GM23338 (cell line): ENCODE results near the gene PCDH1. TPM values are rescaled to one million over a fixed set of nuclear protein-coding genes. Genes with fewer than 3 reads are reported as not detected.
A peak's percentile ranks its signal among the peaks of the same experiment; 100 is the strongest.

Experiments
- ATAC-seq: fragments of 200-7000 bp; cut with Tn5 transposase; 3 replicates; pipeline ENCODE4 v1.9.1; 2020
- DNase-seq: peaks from one replicate; pipeline ENCODE4 v3.0.0-alpha.2; 2015; ENCODE audit warnings: low spot score
- H2AFZ ChIP-seq: fragments of 200-600 bp; sonication (generic); 2 replicates; pipeline ENCODE4 v1.8.0; 2016; ENCODE audit warnings: antibody characterized with exemption, mild to moderate bottlenecking, moderate library complexity
- H3F3A ChIP-seq: fragments of 200-600 bp; sonication (generic); replicated peaks from 2 replicates; pipeline ENCODE4 v1.8.0; 2017; ENCODE audit warnings: antibody characterized with exemption, mixed run types, low read depth
- H3K27ac ChIP-seq: fragments of 200-600 bp; sonication (generic); 2 replicates; pipeline ENCODE4 v1.6.1; 2016; ENCODE audit warnings: low read depth
- H3K27me3 ChIP-seq: fragments of 200-600 bp; sonication (generic); 2 replicates; pipeline ENCODE4 v1.8.0; 2016; ENCODE audit warnings: mild to moderate bottlenecking, mixed run types, moderate library complexity; ENCODE audit not compliant: insufficient read depth
- H3K36me3 ChIP-seq: fragments of 200-600 bp; sonication (generic); 2 replicates; pipeline ENCODE4 v1.8.0; 2016; ENCODE audit warnings: mild to moderate bottlenecking; ENCODE audit not compliant: insufficient read depth
- H3K4me1 ChIP-seq: fragments of 200-600 bp; sonication (generic); 2 replicates; pipeline ENCODE4 v1.8.0; 2016; ENCODE audit warnings: mild to moderate bottlenecking, moderate library complexity; ENCODE audit not compliant: insufficient read depth
- H3K4me2 ChIP-seq: fragments of 200-600 bp; sonication (generic); 2 replicates; pipeline ENCODE4 v1.7.1; 2017; ENCODE audit warnings: mixed run types
- H3K4me3 ChIP-seq: fragments of 200-600 bp; sonication (generic); 2 replicates; pipeline ENCODE4 v1.6.1; 2016; ENCODE audit warnings: mixed run types
- H3K79me2 ChIP-seq: fragments of 200-600 bp; sonication (generic); replicated peaks from 2 replicates; pipeline ENCODE4 v1.8.0; 2017; ENCODE audit warnings: mild to moderate bottlenecking; ENCODE audit not compliant: insufficient read depth
- H3K9me2 ChIP-seq: fragments of 200-600 bp; sonication (generic); 2 replicates; pipeline ENCODE4 v1.8.0; 2017; ENCODE audit not compliant: insufficient read depth
- H4K20me1 ChIP-seq: fragments of 200-600 bp; sonication (generic); replicated peaks from 2 replicates; pipeline ENCODE4 v1.8.0; 2017; ENCODE audit warnings: mild to moderate bottlenecking; ENCODE audit not compliant: insufficient read depth
- H3K27ac Mint-ChIP-seq: 2 replicates; pipeline ENCODE4 v1.8.0; 2020; ENCODE audit warnings: inconsistent platforms, mild to moderate bottlenecking, moderate library complexity, mixed read lengths
- H3K27me3 Mint-ChIP-seq: 3 replicates; pipeline ENCODE4 v1.8.0; 2022; ENCODE audit warnings: low read depth, mild to moderate bottlenecking, moderate library complexity, mixed read lengths, inconsistent platforms; ENCODE audit not compliant: insufficient read depth, poor library complexity
- H3K36me3 Mint-ChIP-seq: 3 replicates; pipeline ENCODE4 v1.8.0; 2021; ENCODE audit warnings: low read depth, mild to moderate bottlenecking, inconsistent platforms, moderate library complexity, mixed read lengths
- H3K4me1 Mint-ChIP-seq: 3 replicates; pipeline ENCODE4 v1.8.0; 2020; ENCODE audit warnings: mild to moderate bottlenecking, inconsistent platforms, mixed read lengths
- H3K4me3 Mint-ChIP-seq: 3 replicates; pipeline ENCODE4 v1.8.0; 2021; ENCODE audit warnings: moderate library complexity, mild to moderate bottlenecking, inconsistent platforms, mixed read lengths
- H3K9me3 Mint-ChIP-seq: 3 replicates; pipeline ENCODE4 v1.8.0; 2020; ENCODE audit warnings: moderate library complexity, mild to moderate bottlenecking, inconsistent platforms, mixed read lengths
- CREB1 ChIP-seq: fragments of 250-450 bp; sonication (Bioruptor Pico); IDR thresholded peaks from 2 replicates; pipeline ENCODE4 v1.5.0; 2020; ENCODE audit warnings: low read depth, mild to moderate bottlenecking, moderate library complexity
- NANOG ChIP-seq: IDR thresholded peaks from 2 replicates; pipeline ENCODE4 v1.6.1; 2016; ENCODE audit warnings: antibody characterized with exemption, borderline replicate concordance
- POLR2AphosphoS5 ChIP-seq: IDR thresholded peaks from 2 replicates; pipeline ENCODE4 v1.6.1; 2016; ENCODE audit warnings: antibody characterized with exemption, low read depth
- STAT1 ChIP-seq: IDR thresholded peaks from one replicate; pipeline ENCODE4 v1.6.1; 2016; ENCODE audit warnings: antibody characterized with exemption; ENCODE audit not compliant: unreplicated experiment
- ZNF331 ChIP-seq: fragments of 250-450 bp; sonication (Bioruptor Pico); IDR thresholded peaks from 2 replicates; pipeline ENCODE4 v1.5.0; 2020; ENCODE audit warnings: low read depth, mild to moderate bottlenecking, moderate library complexity
- polyA plus RNA-seq: library from polyadenylated mRNA; unstranded; fragments of >200 nt; fragmentation: Nextera tagmentation; extraction: Ambion mirVana; gene quantifications from 2 replicates; pipeline ENCODE4 v1.2.1, GENCODE V29; 2016
- total RNA-seq: library from RNA; depleted of rRNA; stranded (reverse); fragments of >200 nt; shearing (Covaris generic); gene quantifications from 2 replicates; pipeline ENCODE4 v1.2.3, GENCODE V29; 2014
- TF ChIP-seq, protein P1 (sequence below), 2 experiments: fragments of 200-600 bp in 1 of 2; sonication (generic) in 1 of 2; conservative IDR thresholded peaks; 2 replicates each; pipeline versions ENCODE4 v1.5.1 to v1.6.1; 2016 to 2017; ENCODE audit warnings: antibody characterized with exemption in 2 of 2, low read depth in 2 of 2, mild to moderate bottlenecking in 2 of 2, moderate library complexity in 1 of 2
- TF ChIP-seq, protein P2 (sequence below): fragments of 250-450 bp; sonication (Bioruptor Pico); IDR thresholded peaks from 2 replicates; pipeline ENCODE4 v1.5.0; 2020; ENCODE audit warnings: mild to moderate bottlenecking, moderate library complexity
- TF ChIP-seq, protein P3 (sequence below): IDR thresholded peaks from one replicate; pipeline ENCODE4 v1.6.1; 2018; ENCODE audit warnings: antibody characterized with exemption; ENCODE audit not compliant: unreplicated experiment

PCDH1 gene
- total and polyA plus RNA-seq, 2 experiments from 2014 or later: 26.2 to 183 TPM

DNA sequence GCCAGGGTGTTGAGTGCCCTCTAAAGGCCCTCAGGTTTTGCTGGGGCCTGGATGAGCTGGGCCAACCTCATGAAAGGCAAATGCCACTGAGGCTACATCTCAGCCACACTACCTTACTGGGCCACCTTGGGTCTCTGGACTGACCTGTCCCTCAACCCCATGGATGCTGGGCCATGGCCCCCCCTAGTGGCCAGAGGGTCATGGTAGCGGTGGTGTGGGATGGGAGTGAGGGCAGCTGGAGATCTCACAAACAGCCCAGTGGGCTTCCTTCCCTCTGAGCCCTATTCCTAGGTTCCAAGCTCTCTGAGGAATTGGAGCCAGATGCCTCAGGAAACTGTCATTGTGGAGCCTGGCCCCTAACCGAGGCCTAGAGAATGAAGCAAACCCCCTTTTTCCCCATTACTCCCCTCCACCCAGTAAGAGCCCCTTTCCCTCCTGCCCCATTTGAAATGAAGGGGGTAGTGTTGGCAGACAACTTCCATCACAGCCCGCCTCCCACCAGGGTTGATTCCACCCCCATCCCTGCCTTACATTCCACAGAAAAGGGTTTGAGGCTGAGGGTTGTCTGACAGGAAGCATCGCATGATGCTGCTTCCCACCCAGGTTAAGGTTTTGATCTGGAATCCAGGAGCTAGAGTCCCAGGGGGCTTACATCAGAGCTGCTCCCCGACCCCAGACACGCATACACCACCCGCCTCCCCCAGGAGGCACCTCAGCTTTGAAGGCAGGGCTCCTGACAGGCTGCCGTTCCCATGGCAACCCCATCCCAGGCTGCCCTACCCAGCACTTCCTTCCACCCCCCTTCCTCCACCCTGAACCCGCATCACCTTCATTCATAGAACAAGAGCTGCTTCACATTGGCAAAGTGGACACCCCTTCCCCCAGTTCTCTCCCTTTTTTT lies 63.9 kb downstream of the PCDH1 start:
- Mint-ChIP-seq H3K9me3 (peaks cover 6% of the 10 kb centered on the region; the same call in 1 of the 3 replicates), H3K4me1 (peaks cover 71% of the 10 kb centered on the region), H3K36me3 (0 out of 3 replicates have a peak, but pooled peaks cover 3% of the 10 kb centered on the region), H3K4me3 (no peak overlapping the region; the same call in 2 of the 3 replicates), H3K27me3 (peaks cover 29% of the 10 kb centered on the region), H3K27ac (peak overlapping the region; percentile 75; the same call in 1 of the 2 replicates)
- H2AFZ ChIP-seq: no peak overlapping the region
- H3K36me3 ChIP-seq: no peaks in the 10 kb centered on the region
- no peaks in the 10 kb centered on the region for H3K79me2 ChIP-seq
- H3K4me3 ChIP-seq: no peak overlapping the region
- TF ChIP-seq ZNF331 (no peak), NANOG (no peak)
- TF ChIP-seq, protein P1, sequence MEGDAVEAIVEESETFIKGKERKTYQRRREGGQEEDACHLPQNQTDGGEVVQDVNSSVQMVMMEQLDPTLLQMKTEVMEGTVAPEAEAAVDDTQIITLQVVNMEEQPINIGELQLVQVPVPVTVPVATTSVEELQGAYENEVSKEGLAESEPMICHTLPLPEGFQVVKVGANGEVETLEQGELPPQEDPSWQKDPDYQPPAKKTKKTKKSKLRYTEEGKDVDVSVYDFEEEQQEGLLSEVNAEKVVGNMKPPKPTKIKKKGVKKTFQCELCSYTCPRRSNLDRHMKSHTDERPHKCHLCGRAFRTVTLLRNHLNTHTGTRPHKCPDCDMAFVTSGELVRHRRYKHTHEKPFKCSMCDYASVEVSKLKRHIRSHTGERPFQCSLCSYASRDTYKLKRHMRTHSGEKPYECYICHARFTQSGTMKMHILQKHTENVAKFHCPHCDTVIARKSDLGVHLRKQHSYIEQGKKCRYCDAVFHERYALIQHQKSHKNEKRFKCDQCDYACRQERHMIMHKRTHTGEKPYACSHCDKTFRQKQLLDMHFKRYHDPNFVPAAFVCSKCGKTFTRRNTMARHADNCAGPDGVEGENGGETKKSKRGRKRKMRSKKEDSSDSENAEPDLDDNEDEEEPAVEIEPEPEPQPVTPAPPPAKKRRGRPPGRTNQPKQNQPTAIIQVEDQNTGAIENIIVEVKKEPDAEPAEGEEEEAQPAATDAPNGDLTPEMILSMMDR (conservative IDR thresholded peaks at IDR 0.05; ENCODE audit: low read depth in 2 of 2): peak; percentile 85 to 99
- no peaks in the 10 kb centered on the region for H3K9me2 ChIP-seq
- peaks cover 73% of the 10 kb centered on the region for H3K4me1 ChIP-seq
- H3K27me3 ChIP-seq: no peaks in the 10 kb centered on the region
- no peaks in the 10 kb centered on the region for H4K20me1 ChIP-seq
- H3K4me2 ChIP-seq: peak overlapping the region; percentile 73
- peaks cover 32% of the 10 kb centered on the region for H3F3A ChIP-seq
- H3K27ac ChIP-seq: no peak overlapping the region
- DNase-seq (peak; percentile 85), ATAC-seq (peak; percentile 38)

DNA sequence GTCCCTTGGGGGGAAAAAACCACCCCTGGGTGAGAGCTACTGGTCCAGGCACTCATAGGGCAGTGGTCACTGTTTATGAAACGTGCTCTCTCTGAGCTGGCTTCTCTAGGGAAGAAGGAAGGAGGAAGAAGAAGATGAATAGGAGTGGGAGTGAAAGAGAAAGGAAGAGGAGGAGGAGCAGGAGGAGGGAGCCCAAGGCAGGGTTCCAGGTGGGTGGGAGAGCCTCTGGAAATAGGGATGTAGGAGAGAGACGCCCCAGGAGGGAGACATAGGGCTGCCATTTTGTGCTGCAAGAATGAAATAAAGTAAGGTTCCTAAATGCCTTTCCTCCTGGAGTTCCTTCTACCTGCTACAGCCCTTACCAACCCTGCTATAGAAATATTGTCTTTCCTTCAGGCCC lies 65.7 kb downstream of the PCDH1 start:
- ATAC-seq (no peak), DNase-seq (no peak)
- peak overlapping the region; percentile 34; the same call in 1 of the 2 replicates for H2AFZ ChIP-seq
- H3K27ac ChIP-seq: no peak overlapping the region; the same call in 1 of the 2 replicates
- Mint-ChIP-seq H3K4me1 (peaks cover 79% of the 10 kb centered on the region), H3K4me3 (peak overlapping the region; percentile 63), H3K27me3 (peaks cover 35% of the 10 kb centered on the region), H3K36me3 (no peaks in the 10 kb centered on the region), H3K27ac (no peak overlapping the region), H3K9me3 (no peaks in the 10 kb centered on the region)
- peaks cover 80% of the 10 kb centered on the region for H3K4me1 ChIP-seq
- no peaks in the 10 kb centered on the region for H3K36me3 ChIP-seq
- no peaks in the 10 kb centered on the region for H4K20me1 ChIP-seq
- peaks cover 32% of the 10 kb centered on the region for H3F3A ChIP-seq
- no peaks in the 10 kb centered on the region for H3K9me2 ChIP-seq
- H3K4me3 ChIP-seq: peak overlapping the region; percentile 53; the same call in 1 of the 2 replicates
- H3K27me3 ChIP-seq: no peaks in the 10 kb centered on the region
- H3K4me2 ChIP-seq: peak overlapping the region; percentile 82
- no peaks in the 10 kb centered on the region for H3K79me2 ChIP-seq
- TF ChIP-seq POLR2AphosphoS5 (no peak), NANOG (no peak), ZNF331 (no peak), CREB1 (CRISPR knock-in tag) (no peak), STAT1 (no peak)
- TF ChIP-seq, protein P2, sequence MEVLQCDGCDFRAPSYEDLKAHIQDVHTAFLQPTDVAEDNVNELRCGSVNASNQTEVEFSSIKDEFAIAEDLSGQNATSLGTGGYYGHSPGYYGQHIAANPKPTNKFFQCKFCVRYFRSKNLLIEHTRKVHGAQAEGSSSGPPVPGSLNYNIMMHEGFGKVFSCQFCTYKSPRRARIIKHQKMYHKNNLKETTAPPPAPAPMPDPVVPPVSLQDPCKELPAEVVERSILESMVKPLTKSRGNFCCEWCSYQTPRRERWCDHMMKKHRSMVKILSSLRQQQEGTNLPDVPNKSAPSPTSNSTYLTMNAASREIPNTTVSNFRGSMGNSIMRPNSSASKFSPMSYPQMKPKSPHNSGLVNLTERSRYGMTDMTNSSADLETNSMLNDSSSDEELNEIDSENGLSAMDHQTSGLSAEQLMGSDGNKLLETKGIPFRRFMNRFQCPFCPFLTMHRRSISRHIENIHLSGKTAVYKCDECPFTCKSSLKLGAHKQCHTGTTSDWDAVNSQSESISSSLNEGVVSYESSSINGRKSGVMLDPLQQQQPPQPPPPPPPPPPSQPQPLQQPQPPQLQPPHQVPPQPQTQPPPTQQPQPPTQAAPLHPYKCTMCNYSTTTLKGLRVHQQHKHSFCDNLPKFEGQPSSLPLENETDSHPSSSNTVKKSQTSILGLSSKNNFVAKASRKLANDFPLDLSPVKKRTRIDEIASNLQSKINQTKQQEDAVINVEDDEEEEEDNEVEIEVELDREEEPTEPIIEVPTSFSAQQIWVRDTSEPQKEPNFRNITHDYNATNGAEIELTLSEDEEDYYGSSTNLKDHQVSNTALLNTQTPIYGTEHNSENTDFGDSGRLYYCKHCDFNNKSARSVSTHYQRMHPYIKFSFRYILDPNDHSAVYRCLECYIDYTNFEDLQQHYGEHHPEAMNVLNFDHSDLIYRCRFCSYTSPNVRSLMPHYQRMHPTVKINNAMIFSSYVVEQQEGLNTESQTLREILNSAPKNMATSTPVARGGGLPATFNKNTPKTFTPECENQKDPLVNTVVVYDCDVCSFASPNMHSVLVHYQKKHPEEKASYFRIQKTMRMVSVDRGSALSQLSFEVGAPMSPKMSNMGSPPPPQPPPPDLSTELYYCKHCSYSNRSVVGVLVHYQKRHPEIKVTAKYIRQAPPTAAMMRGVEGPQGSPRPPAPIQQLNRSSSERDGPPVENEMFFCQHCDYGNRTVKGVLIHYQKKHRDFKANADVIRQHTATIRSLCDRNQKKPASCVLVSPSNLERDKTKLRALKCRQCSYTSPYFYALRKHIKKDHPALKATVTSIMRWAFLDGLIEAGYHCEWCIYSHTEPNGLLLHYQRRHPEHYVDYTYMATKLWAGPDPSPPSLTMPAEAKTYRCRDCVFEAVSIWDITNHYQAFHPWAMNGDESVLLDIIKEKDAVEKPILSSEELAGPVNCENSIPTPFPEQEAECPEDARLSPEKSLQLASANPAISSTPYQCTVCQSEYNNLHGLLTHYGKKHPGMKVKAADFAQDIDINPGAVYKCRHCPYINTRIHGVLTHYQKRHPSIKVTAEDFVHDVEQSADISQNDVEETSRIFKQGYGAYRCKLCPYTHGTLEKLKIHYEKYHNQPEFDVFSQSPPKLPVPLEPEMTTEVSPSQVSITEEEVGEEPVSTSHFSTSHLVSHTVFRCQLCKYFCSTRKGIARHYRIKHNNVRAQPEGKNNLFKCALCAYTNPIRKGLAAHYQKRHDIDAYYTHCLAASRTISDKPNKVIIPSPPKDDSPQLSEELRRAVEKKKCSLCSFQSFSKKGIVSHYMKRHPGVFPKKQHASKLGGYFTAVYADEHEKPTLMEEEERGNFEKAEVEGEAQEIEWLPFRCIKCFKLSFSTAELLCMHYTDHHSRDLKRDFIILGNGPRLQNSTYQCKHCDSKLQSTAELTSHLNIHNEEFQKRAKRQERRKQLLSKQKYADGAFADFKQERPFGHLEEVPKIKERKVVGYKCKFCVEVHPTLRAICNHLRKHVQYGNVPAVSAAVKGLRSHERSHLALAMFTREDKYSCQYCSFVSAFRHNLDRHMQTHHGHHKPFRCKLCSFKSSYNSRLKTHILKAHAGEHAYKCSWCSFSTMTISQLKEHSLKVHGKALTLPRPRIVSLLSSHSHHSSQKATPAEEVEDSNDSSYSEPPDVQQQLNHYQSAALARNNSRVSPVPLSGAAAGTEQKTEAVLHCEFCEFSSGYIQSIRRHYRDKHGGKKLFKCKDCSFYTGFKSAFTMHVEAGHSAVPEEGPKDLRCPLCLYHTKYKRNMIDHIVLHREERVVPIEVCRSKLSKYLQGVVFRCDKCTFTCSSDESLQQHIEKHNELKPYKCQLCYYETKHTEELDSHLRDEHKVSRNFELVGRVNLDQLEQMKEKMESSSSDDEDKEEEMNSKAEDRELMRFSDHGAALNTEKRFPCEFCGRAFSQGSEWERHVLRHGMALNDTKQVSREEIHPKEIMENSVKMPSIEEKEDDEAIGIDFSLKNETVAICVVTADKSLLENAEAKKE: no peak
- TF ChIP-seq, protein P3, sequence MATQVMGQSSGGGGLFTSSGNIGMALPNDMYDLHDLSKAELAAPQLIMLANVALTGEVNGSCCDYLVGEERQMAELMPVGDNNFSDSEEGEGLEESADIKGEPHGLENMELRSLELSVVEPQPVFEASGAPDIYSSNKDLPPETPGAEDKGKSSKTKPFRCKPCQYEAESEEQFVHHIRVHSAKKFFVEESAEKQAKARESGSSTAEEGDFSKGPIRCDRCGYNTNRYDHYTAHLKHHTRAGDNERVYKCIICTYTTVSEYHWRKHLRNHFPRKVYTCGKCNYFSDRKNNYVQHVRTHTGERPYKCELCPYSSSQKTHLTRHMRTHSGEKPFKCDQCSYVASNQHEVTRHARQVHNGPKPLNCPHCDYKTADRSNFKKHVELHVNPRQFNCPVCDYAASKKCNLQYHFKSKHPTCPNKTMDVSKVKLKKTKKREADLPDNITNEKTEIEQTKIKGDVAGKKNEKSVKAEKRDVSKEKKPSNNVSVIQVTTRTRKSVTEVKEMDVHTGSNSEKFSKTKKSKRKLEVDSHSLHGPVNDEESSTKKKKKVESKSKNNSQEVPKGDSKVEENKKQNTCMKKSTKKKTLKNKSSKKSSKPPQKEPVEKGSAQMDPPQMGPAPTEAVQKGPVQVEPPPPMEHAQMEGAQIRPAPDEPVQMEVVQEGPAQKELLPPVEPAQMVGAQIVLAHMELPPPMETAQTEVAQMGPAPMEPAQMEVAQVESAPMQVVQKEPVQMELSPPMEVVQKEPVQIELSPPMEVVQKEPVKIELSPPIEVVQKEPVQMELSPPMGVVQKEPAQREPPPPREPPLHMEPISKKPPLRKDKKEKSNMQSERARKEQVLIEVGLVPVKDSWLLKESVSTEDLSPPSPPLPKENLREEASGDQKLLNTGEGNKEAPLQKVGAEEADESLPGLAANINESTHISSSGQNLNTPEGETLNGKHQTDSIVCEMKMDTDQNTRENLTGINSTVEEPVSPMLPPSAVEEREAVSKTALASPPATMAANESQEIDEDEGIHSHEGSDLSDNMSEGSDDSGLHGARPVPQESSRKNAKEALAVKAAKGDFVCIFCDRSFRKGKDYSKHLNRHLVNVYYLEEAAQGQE: no peak
